Endothelial cell of coronary artery (primary cell): ENCODE data around the gene SERPINB2. TPM values are rescaled to one million over a fixed set of nuclear protein-coding genes. Genes with fewer than 3 reads are reported as not detected.

Source experiments
- total RNA-seq: library from RNA; depleted of rRNA; stranded (reverse); fragments of >200 nt; gene quantifications from 2 replicates; pipeline ENCODE4 v1.2.3, GENCODE V29; 2014

SERPINB2 gene, protein sequence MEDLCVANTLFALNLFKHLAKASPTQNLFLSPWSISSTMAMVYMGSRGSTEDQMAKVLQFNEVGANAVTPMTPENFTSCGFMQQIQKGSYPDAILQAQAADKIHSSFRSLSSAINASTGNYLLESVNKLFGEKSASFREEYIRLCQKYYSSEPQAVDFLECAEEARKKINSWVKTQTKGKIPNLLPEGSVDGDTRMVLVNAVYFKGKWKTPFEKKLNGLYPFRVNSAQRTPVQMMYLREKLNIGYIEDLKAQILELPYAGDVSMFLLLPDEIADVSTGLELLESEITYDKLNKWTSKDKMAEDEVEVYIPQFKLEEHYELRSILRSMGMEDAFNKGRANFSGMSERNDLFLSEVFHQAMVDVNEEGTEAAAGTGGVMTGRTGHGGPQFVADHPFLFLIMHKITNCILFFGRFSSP
- total RNA-seq = 0.09 and 30.7 TPM in 2 replicates

DNA sequence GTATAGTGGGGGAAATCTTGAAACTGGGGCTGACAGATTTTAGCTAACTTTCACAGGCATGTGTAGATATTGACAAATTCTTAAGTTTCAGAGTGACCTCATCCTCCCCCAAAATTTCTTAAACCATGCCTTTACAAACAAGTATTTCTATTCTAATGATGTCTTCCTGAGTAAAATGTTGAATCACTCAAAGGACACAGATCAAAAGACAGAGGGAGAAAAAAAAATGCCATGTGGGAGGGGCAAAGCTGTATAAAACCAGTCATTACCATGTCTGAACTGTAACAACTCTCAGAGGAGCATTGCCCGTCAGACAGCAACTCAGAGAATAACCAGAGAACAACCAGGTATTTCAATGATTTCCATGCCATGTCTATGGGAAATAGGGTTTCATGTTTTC lies at the start of gene SERPINB2:
Gene SERPINB2 (plus strand): TSS at position 282 of the 400 bp plus-strand sequence. CDS start 3,740 bp downstream, outside the sequence.

GRCh38 chr18:63907664-63908063 lies 20.2 kb downstream of the SERPINB2 start, which contains the start of gene SERPINB10:
TSS of gene SERPINB10 (plus strand) at chr18:63907958. CDS start at chr18:63915511, 7,553 bp downstream.

GRCh38 chr18:63949068-63949737 lies 61.7 kb downstream of the SERPINB2 start, which contains the start of gene HMSD:
TSS of gene HMSD (plus strand) at chr18:63949301. CDS start at chr18:63953456, 4,155 bp downstream.

Other genes with a start within 250 kb of the SERPINB2 start
- gene SERPINB4, start 243.4 kb upstream of the SERPINB2 start, total RNA-seq = not detected in 2 replicates
- gene SERPINB3, start 225.8 kb upstream of the SERPINB2 start, total RNA-seq = not detected in 2 replicates
- gene SERPINB11, start 184.7 kb upstream of the SERPINB2 start, total RNA-seq = not detected in 2 replicates
- gene SERPINB7, start 112.3 kb upstream of the SERPINB2 start, total RNA-seq = not detected in 2 replicates
- 0.09 TPM in 1 of 2 replicates, not detected in the other for gene SERPINB10, start 20.3 kb downstream of the SERPINB2 start, total RNA-seq
- gene HMSD, start 61.6 kb downstream of the SERPINB2 start, total RNA-seq = 0.09 TPM in 1 of 2 replicates, not detected in the other
- 18.7 and 27.1 TPM in 2 replicates for gene SERPINB8, start 82.4 kb downstream of the SERPINB2 start, total RNA-seq